C4-2B (cell line): ENCODE results near the gene COMMD1.

Source experiments
- H3K27ac ChIP-seq: fragments of 450-650 bp; 2 replicates; pipeline ENCODE4 v1.5.1; 2017
- ZFX ChIP-seq: fragments of 450-650 bp; IDR thresholded peaks from 2 replicates; pipeline ENCODE4 v1.6.1; 2017
- TF ChIP-seq, protein P1 (sequence below): fragments of 450-650 bp; conservative IDR thresholded peaks from 2 replicates; pipeline ENCODE4 v1.5.1; 2017; ENCODE audit warnings: mild to moderate bottlenecking

The COMMD1 gene

GRCh38 chr2:62163106-62163831, 257.8 kb downstream of the COMMD1 start:
- TF ChIP-seq ZFX, result no peak
- TF ChIP-seq, protein P1, sequence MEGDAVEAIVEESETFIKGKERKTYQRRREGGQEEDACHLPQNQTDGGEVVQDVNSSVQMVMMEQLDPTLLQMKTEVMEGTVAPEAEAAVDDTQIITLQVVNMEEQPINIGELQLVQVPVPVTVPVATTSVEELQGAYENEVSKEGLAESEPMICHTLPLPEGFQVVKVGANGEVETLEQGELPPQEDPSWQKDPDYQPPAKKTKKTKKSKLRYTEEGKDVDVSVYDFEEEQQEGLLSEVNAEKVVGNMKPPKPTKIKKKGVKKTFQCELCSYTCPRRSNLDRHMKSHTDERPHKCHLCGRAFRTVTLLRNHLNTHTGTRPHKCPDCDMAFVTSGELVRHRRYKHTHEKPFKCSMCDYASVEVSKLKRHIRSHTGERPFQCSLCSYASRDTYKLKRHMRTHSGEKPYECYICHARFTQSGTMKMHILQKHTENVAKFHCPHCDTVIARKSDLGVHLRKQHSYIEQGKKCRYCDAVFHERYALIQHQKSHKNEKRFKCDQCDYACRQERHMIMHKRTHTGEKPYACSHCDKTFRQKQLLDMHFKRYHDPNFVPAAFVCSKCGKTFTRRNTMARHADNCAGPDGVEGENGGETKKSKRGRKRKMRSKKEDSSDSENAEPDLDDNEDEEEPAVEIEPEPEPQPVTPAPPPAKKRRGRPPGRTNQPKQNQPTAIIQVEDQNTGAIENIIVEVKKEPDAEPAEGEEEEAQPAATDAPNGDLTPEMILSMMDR, result no peak
- H3K27ac ChIP-seq, result no peak overlapping the region

- TF ChIP-seq, protein P1, result no peak
- TF ChIP-seq ZFX, result no peak
- no peak overlapping the region for H3K27ac ChIP-seq
Observed at GRCh38 chr2:62163834-62164233, 258.4 kb downstream of the COMMD1 start.

- no peak for TF ChIP-seq ZFX
- TF ChIP-seq, protein P1, result no peak
- no peak overlapping the region for H3K27ac ChIP-seq
Observed at GRCh38 chr2:62175728-62176127, 270.3 kb downstream of the COMMD1 start.

DNA sequence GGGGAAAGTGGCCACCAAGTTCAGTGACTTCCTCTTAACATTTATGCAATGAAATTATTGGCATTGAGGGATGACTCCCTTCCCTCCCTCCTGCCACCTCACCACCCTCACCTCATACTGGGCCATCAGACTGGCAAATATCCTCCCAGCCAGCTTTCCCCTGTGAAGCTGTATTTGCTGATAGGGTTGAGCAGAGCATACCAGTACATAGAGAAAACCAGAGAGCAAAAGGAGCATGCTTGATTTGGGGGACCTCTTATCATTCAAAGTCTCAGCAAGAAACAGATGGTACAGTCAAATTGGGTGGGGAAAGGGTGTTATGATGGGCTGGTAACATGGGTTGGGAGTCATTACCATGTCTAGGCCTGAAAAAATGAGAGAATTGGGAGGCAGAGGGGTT, 271.3 kb downstream of the COMMD1 start:
- H3K27ac ChIP-seq, result no peak overlapping the region
- TF ChIP-seq, protein P1, result no peak
- no peak for TF ChIP-seq ZFX

DNA sequence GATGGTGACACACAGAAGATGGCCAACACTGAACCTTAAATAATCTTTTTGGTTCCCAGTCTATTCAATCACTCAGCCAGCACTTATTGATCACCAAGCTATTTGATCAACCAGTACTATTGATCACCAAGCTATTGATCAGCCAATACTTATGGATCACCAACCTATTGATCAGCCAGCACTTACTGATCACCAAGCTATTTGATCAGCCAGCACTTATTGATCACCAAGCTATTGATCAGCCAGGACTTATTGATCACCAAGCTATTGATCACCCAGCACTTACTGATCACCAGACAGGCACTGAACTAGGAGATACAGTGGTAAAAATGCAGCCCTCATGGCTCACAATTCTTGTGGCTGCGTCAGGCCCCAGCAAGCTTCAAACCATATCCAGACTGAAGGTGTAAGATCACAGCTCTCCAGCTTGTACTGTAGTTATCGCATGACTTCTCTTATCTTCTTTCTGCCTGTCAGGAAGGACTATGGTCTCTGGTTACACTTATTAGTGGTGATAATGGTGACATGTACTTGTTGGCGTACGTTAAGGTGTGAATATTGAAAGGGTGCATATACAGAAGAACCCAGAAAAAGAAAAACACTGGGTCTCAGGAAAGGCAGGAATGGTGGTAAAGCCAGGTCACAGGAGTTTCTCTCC, 272.0 kb downstream of the COMMD1 start:
- H3K27ac ChIP-seq, result no peak overlapping the region
- no peak for TF ChIP-seq ZFX
- TF ChIP-seq, protein P1, result no peak

DNA sequence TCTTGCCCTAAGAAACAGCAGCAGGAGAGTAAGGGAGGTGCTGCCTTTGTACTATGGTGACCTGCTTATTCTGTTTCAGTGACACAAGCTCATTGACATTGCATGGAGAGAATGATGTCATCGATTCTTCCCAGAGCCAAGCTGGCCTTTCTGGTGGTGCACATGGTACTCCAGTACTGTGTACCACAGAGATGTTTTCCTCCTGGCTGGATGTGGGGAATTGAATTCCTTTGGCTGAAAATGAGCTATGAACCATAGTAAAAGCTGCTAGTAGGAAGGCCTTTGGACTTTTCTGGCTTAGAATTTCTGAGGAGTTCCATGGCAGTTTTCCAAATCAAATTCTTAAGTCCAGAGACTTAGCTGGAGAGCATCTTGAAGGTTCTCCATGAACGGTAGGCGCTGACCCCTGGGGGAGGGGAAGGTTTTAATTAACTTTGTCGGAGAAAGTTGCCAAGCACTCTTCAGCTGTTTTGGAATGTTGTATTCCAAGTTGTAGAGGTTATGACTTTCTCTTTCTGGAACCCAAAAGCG, 273.3 kb downstream of the COMMD1 start:
- TF ChIP-seq, protein P1, result no peak
- no peak for TF ChIP-seq ZFX
- no peak overlapping the region for H3K27ac ChIP-seq

GRCh38 chr2:62180975-62181374, 275.5 kb downstream of the COMMD1 start:
- no peak overlapping the region for H3K27ac ChIP-seq
- no peak for TF ChIP-seq ZFX
